ENCODE results near the gene RASA3. TPM values are rescaled to one million over a fixed set of nuclear protein-coding genes. Genes with fewer than 3 reads are reported as not detected.
"Not testable (repeated sequence)": the region's sequence is repeated elsewhere in the genome, so short reads cannot be mapped to it uniquely, and the experiment has no call there.

RASA3 gene
- total RNA-seq, 1 experiment from 2014 or later, result 0.56 TPM

- H3K27me3 ChIP-seq (ENCODE audit: low read length); H3K9ac ChIP-seq (ENCODE audit: low read length); H3K4me2 ChIP-seq (ENCODE audit: low read depth, low read length, poor library complexity, severe bottlenecking); H3K4me3 ChIP-seq (ENCODE audit: low read length); H2AFZ ChIP-seq (ENCODE audit: low read length); H3K9me3 ChIP-seq (ENCODE audit: low read length); H3K27ac ChIP-seq (ENCODE audit: low read length); H4K20me1 ChIP-seq (ENCODE audit: insufficient read depth, low read depth, low read length); H3K36me3 ChIP-seq (ENCODE audit: insufficient read depth, low read length); H3K9me2 ChIP-seq (replicated peaks; ENCODE audit: insufficient read depth, low read length); H3K4me1 ChIP-seq (ENCODE audit: low read length); H3K79me2 ChIP-seq (ENCODE audit: low read length); DNase-seq: not testable (repeated sequence)
Measured at GRCh38 chr13:114075811-114076210, 56.6 kb downstream of the RASA3 start.

- no peaks in the 10 kb centered on the region for H3K27me3 ChIP-seq (ENCODE audit: low read length)
- H3K9me2 ChIP-seq (replicated peaks; ENCODE audit: insufficient read depth, low read length), result no peaks in the 10 kb centered on the region
- H3K9me3 ChIP-seq (ENCODE audit: low read length), result no peaks in the 10 kb centered on the region; the same call in 1 of the 2 replicates
- H3K36me3 ChIP-seq (ENCODE audit: insufficient read depth, low read length), result no peaks in the 10 kb centered on the region
- H4K20me1 ChIP-seq (ENCODE audit: insufficient read depth, low read depth, low read length), result no peaks in the 10 kb centered on the region
- H3K9ac ChIP-seq (ENCODE audit: low read length), result no peak overlapping the region
- DNase-seq, result no peak
- H3K4me1 ChIP-seq (ENCODE audit: low read length), result no peaks in the 10 kb centered on the region
- no peak overlapping the region for H3K27ac ChIP-seq (ENCODE audit: low read length)
- no peak overlapping the region for H3K4me3 ChIP-seq (ENCODE audit: low read length)
- H3K79me2 ChIP-seq (ENCODE audit: low read length), result no peaks in the 10 kb centered on the region
- no peak overlapping the region for H3K4me2 ChIP-seq (ENCODE audit: low read depth, low read length, poor library complexity, severe bottlenecking)
- H2AFZ ChIP-seq (ENCODE audit: low read length), result no peak overlapping the region
Measured at GRCh38 chr13:114074671-114075315, 57.6 kb downstream of the RASA3 start.

GRCh38 chr13:114073881-114074612 lies 58.4 kb downstream of the RASA3 start:
- Histone ChIP-seq H3K4me1 (ENCODE audit: low read length) (no peaks in the 10 kb centered on the region), H3K79me2 (ENCODE audit: low read length) (no peaks in the 10 kb centered on the region), H3K4me3 (ENCODE audit: low read length) (no peak overlapping the region), H3K9me2 (replicated peaks; ENCODE audit: insufficient read depth, low read length) (no peaks in the 10 kb centered on the region), H3K27ac (ENCODE audit: low read length) (no peak overlapping the region), H3K4me2 (ENCODE audit: low read depth, low read length, poor library complexity, severe bottlenecking) (no peak overlapping the region), H3K9me3 (ENCODE audit: low read length) (no peaks in the 10 kb centered on the region; the same call in 1 of the 2 replicates), H4K20me1 (ENCODE audit: insufficient read depth, low read depth, low read length) (no peaks in the 10 kb centered on the region), H3K36me3 (ENCODE audit: insufficient read depth, low read length) (no peaks in the 10 kb centered on the region), H3K27me3 (ENCODE audit: low read length) (no peaks in the 10 kb centered on the region), H3K9ac (ENCODE audit: low read length) (no peak overlapping the region), H2AFZ (ENCODE audit: low read length) (no peak overlapping the region)
- no peak for DNase-seq

- Histone ChIP-seq H3K27me3 (ENCODE audit: low read length) (no peaks in the 10 kb centered on the region), H3K9me2 (replicated peaks; ENCODE audit: insufficient read depth, low read length) (no peaks in the 10 kb centered on the region), H3K27ac (ENCODE audit: low read length) (no peak overlapping the region), H3K36me3 (ENCODE audit: insufficient read depth, low read length) (no peaks in the 10 kb centered on the region), H2AFZ (ENCODE audit: low read length) (no peak overlapping the region), H3K4me2 (ENCODE audit: low read depth, low read length, poor library complexity, severe bottlenecking) (no peak overlapping the region), H4K20me1 (ENCODE audit: insufficient read depth, low read depth, low read length) (no peaks in the 10 kb centered on the region), H3K4me3 (ENCODE audit: low read length) (no peak overlapping the region), H3K4me1 (ENCODE audit: low read length) (peaks cover 11% of the 10 kb centered on the region), H3K9me3 (ENCODE audit: low read length) (no peaks in the 10 kb centered on the region; the same call in 1 of the 2 replicates), H3K9ac (ENCODE audit: low read length) (no peak overlapping the region), H3K79me2 (ENCODE audit: low read length) (no peaks in the 10 kb centered on the region)
- no peak for DNase-seq
Measured at GRCh38 chr13:114072421-114072820, 60.0 kb downstream of the RASA3 start.

GRCh38 chr13:114071991-114072390 lies 60.4 kb downstream of the RASA3 start:
- H3K4me2 ChIP-seq (ENCODE audit: low read depth, low read length, poor library complexity, severe bottlenecking), result no peak overlapping the region
- no peaks in the 10 kb centered on the region; the same call in 1 of the 2 replicates for H3K9me3 ChIP-seq (ENCODE audit: low read length)
- no peaks in the 10 kb centered on the region for H4K20me1 ChIP-seq (ENCODE audit: insufficient read depth, low read depth, low read length)
- H3K9ac ChIP-seq (ENCODE audit: low read length), result no peak overlapping the region
- H3K9me2 ChIP-seq (replicated peaks; ENCODE audit: insufficient read depth, low read length), result no peaks in the 10 kb centered on the region
- H3K4me3 ChIP-seq (ENCODE audit: low read length), result no peak overlapping the region
- H2AFZ ChIP-seq (ENCODE audit: low read length), result no peak overlapping the region
- no peaks in the 10 kb centered on the region for H3K36me3 ChIP-seq (ENCODE audit: insufficient read depth, low read length)
- no peaks in the 10 kb centered on the region for H3K79me2 ChIP-seq (ENCODE audit: low read length)
- DNase-seq, result no peak
- H3K27me3 ChIP-seq (ENCODE audit: low read length), result no peaks in the 10 kb centered on the region
- H3K27ac ChIP-seq (ENCODE audit: low read length), result no peak overlapping the region
- H3K4me1 ChIP-seq (ENCODE audit: low read length), result peaks cover 16% of the 10 kb centered on the region

- Histone ChIP-seq H3K27ac (ENCODE audit: low read length) (no peak overlapping the region), H3K9ac (ENCODE audit: low read length) (no peak overlapping the region), H2AFZ (ENCODE audit: low read length) (no peak overlapping the region), H3K27me3 (ENCODE audit: low read length) (no peaks in the 10 kb centered on the region), H3K4me1 (ENCODE audit: low read length) (peaks cover 21% of the 10 kb centered on the region), H3K4me2 (ENCODE audit: low read depth, low read length, poor library complexity, severe bottlenecking) (no peak overlapping the region), H3K4me3 (ENCODE audit: low read length) (no peak overlapping the region), H3K9me3 (ENCODE audit: low read length) (no peaks in the 10 kb centered on the region; the same call in 1 of the 2 replicates), H3K9me2 (replicated peaks; ENCODE audit: insufficient read depth, low read length) (no peaks in the 10 kb centered on the region), H4K20me1 (ENCODE audit: insufficient read depth, low read depth, low read length) (no peaks in the 10 kb centered on the region), H3K36me3 (ENCODE audit: insufficient read depth, low read length) (no peaks in the 10 kb centered on the region), H3K79me2 (ENCODE audit: low read length) (no peaks in the 10 kb centered on the region)
- no peak for DNase-seq
Measured at GRCh38 chr13:114071410-114071809, 61.0 kb downstream of the RASA3 start.

- no peak for DNase-seq
- Histone ChIP-seq H2AFZ (ENCODE audit: low read length) (no peak overlapping the region), H3K4me1 (ENCODE audit: low read length) (peaks cover 24% of the 10 kb centered on the region), H4K20me1 (ENCODE audit: insufficient read depth, low read depth, low read length) (no peaks in the 10 kb centered on the region), H3K27me3 (ENCODE audit: low read length) (no peaks in the 10 kb centered on the region), H3K79me2 (ENCODE audit: low read length) (no peaks in the 10 kb centered on the region), H3K9ac (ENCODE audit: low read length) (no peak overlapping the region), H3K9me2 (replicated peaks; ENCODE audit: insufficient read depth, low read length) (no peaks in the 10 kb centered on the region), H3K4me2 (ENCODE audit: low read depth, low read length, poor library complexity, severe bottlenecking) (no peak overlapping the region), H3K27ac (ENCODE audit: low read length) (no peak overlapping the region), H3K9me3 (ENCODE audit: low read length) (no peaks in the 10 kb centered on the region; the same call in 1 of the 2 replicates), H3K36me3 (ENCODE audit: insufficient read depth, low read length) (no peaks in the 10 kb centered on the region), H3K4me3 (ENCODE audit: low read length) (no peak overlapping the region)
Measured at GRCh38 chr13:114070098-114070799, 62.2 kb downstream of the RASA3 start.

- H3K27me3 ChIP-seq (ENCODE audit: low read length), result no peaks in the 10 kb centered on the region
- H3K9me3 ChIP-seq (ENCODE audit: low read length), result no peaks in the 10 kb centered on the region; the same call in 1 of the 2 replicates
- no peaks in the 10 kb centered on the region for H3K79me2 ChIP-seq (ENCODE audit: low read length)
- DNase-seq, result no peak
- H3K9me2 ChIP-seq (replicated peaks; ENCODE audit: insufficient read depth, low read length), result no peaks in the 10 kb centered on the region
- no peak overlapping the region for H3K4me2 ChIP-seq (ENCODE audit: low read depth, low read length, poor library complexity, severe bottlenecking)
- H3K27ac ChIP-seq (ENCODE audit: low read length), result no peak overlapping the region
- H3K4me1 ChIP-seq (ENCODE audit: low read length), result peaks cover 24% of the 10 kb centered on the region
- H3K36me3 ChIP-seq (ENCODE audit: insufficient read depth, low read length), result no peaks in the 10 kb centered on the region
- no peak overlapping the region for H2AFZ ChIP-seq (ENCODE audit: low read length)
- H3K4me3 ChIP-seq (ENCODE audit: low read length), result no peak overlapping the region
- no peak overlapping the region for H3K9ac ChIP-seq (ENCODE audit: low read length)
- no peaks in the 10 kb centered on the region for H4K20me1 ChIP-seq (ENCODE audit: insufficient read depth, low read depth, low read length)
Measured at GRCh38 chr13:114069376-114070097, 62.9 kb downstream of the RASA3 start.
